Tibial nerve (tissue), 4 donors: Measurements from ENCODE around the gene MIOX.

ENCODE experiments used
- EP300 ChIP-seq, 2 donors: sonication (generic); formaldehyde crosslinking; IDR thresholded peaks; one replicate each; pipeline ENCODE4 v1.6.1; 2017; ENCODE audit warnings: antibody characterized with exemption in 2 of 2, mild to moderate bottlenecking in 1 of 2
- TF ChIP-seq, protein P1 (sequence below), 5 experiments: fragments of 200-600 bp in 3 of 5; fragments of 450-650 bp in 2 of 5; sonication (generic) in 3 of 5; IDR thresholded peaks; one replicate each; pipeline ENCODE4 v1.5.1; 2016 to 2019; ENCODE audit warnings: antibody characterized with exemption in 5 of 5, mild to moderate bottlenecking in 3 of 5, moderate library complexity in 2 of 5

DNA sequence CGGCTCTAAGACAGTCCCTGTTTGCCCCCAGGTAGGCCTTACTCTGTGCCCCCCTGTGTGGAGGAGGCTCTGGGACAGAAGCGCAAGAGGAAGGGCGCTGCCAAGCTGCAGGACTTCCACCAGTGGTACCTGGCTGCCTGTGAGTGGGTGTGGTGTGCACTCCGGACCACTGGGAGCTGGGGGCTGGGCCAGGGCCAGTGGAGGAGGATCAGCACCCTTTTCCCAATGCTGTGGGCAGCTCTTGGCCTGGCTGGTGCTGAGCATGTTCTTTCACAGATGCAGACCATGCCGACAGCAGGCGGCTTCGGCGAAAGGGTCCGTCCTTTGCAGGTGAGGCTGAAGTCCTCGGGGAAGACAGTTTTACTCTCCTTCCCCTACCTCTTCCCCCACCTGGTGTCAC is 35.1 kb downstream of the MIOX start:
- TF ChIP-seq, protein P1, sequence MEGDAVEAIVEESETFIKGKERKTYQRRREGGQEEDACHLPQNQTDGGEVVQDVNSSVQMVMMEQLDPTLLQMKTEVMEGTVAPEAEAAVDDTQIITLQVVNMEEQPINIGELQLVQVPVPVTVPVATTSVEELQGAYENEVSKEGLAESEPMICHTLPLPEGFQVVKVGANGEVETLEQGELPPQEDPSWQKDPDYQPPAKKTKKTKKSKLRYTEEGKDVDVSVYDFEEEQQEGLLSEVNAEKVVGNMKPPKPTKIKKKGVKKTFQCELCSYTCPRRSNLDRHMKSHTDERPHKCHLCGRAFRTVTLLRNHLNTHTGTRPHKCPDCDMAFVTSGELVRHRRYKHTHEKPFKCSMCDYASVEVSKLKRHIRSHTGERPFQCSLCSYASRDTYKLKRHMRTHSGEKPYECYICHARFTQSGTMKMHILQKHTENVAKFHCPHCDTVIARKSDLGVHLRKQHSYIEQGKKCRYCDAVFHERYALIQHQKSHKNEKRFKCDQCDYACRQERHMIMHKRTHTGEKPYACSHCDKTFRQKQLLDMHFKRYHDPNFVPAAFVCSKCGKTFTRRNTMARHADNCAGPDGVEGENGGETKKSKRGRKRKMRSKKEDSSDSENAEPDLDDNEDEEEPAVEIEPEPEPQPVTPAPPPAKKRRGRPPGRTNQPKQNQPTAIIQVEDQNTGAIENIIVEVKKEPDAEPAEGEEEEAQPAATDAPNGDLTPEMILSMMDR (IDR thresholded peaks at IDR 0.05), result no peak
- no peak for TF ChIP-seq EP300 (IDR thresholded peaks at IDR 0.05)
